ENCODE measurements around the gene ERGIC1.

The ERGIC1 gene

GRCh38 chr5:172921906-172922305, 87.9 kb downstream of the ERGIC1 start:
- no peak for DNase-seq (ENCODE audit: low read depth)
- TF ChIP-seq CTCF (IDR thresholded peaks at IDR 0.05; ENCODE audit: low read depth, low read length, missing control alignments) = no peak
- H3K4me3 ChIP-seq (ENCODE audit: low read depth, low read length) = no peak overlapping the region

- TF ChIP-seq CTCF (IDR thresholded peaks at IDR 0.05; ENCODE audit: low read depth, low read length, missing control alignments) = no peak
- no peak for DNase-seq (ENCODE audit: low read depth)
- H3K4me3 ChIP-seq (ENCODE audit: low read depth, low read length) = no peak overlapping the region
These were observed 89.5 kb downstream of the ERGIC1 start for GRCh38 chr5:172923539-172923938.

- H3K4me3 ChIP-seq (ENCODE audit: low read depth, low read length) = no peak overlapping the region
- DNase-seq (ENCODE audit: low read depth) = no peak
These were observed 91.4 kb downstream of the ERGIC1 start for GRCh38 chr5:172925336-172925948.

GRCh38 chr5:172926008-172926523, 92.0 kb downstream of the ERGIC1 start:
- no peak for DNase-seq (ENCODE audit: low read depth)
- no peak overlapping the region for H3K4me3 ChIP-seq (ENCODE audit: low read depth, low read length)
- no peak for TF ChIP-seq CTCF (IDR thresholded peaks at IDR 0.05; ENCODE audit: low read depth, low read length, missing control alignments)

More at GRCh38 chr5:172925336-172925948, 91.4 kb downstream of the ERGIC1 start:
- no peak for TF ChIP-seq CTCF (IDR thresholded peaks at IDR 0.05; ENCODE audit: low read depth, low read length, missing control alignments)

GRCh38 chr5:172926796-172927195, 92.7 kb downstream of the ERGIC1 start:
- no peak for DNase-seq (ENCODE audit: low read depth)
- TF ChIP-seq CTCF (IDR thresholded peaks at IDR 0.05; ENCODE audit: low read depth, low read length, missing control alignments) = no peak
- H3K4me3 ChIP-seq (ENCODE audit: low read depth, low read length) = no peak overlapping the region

- DNase-seq (ENCODE audit: low read depth) = no peak
- H3K4me3 ChIP-seq (ENCODE audit: low read depth, low read length) = no peak overlapping the region
- no peak for TF ChIP-seq CTCF (IDR thresholded peaks at IDR 0.05; ENCODE audit: low read depth, low read length, missing control alignments)
These were observed 95.4 kb downstream of the ERGIC1 start for GRCh38 chr5:172929371-172929838.

GRCh38 chr5:172931001-172931536, 97.0 kb downstream of the ERGIC1 start:
- no peak for DNase-seq (ENCODE audit: low read depth)
- no peak for TF ChIP-seq CTCF (IDR thresholded peaks at IDR 0.05; ENCODE audit: low read depth, low read length, missing control alignments)

More at GRCh38 chr5:172931001-172931536, 97.0 kb downstream of the ERGIC1 start:
- no peak overlapping the region for H3K4me3 ChIP-seq (ENCODE audit: low read depth, low read length)
